ENCODE results near the gene WDTC1.

The WDTC1 gene

GRCh38 chr1:27333717-27334279, 99.4 kb downstream of the WDTC1 start:
- no peak for DNase-seq (ENCODE audit: low read depth in 2 of 2)

GRCh38 chr1:27335506-27336422, 101.3 kb downstream of the WDTC1 start:
- DNase-seq (ENCODE audit: low read depth in 2 of 2), result no peak

GRCh38 chr1:27336756-27337155, 102.3 kb downstream of the WDTC1 start:
- no peak for DNase-seq (ENCODE audit: low read depth in 2 of 2)

- no peak for DNase-seq (ENCODE audit: low read depth in 2 of 2)
Observed at GRCh38 chr1:27338751-27339150, 104.3 kb downstream of the WDTC1 start.

- no peak for DNase-seq (ENCODE audit: low read depth in 2 of 2)
Observed at GRCh38 chr1:27339213-27339612, 104.8 kb downstream of the WDTC1 start.

- peak; percentile 34 to 43 for DNase-seq (ENCODE audit: low read depth in 2 of 2)
Observed at GRCh38 chr1:27341525-27342252, 107.3 kb downstream of the WDTC1 start, which contains the start of gene SYTL1. TSS of gene SYTL1 (plus strand) at chr1:27342022. CDS start at chr1:27345335, 3,313 bp downstream.

- no peak for DNase-seq (ENCODE audit: low read depth in 2 of 2)
Observed at GRCh38 chr1:27342391-27342777, 108.0 kb downstream of the WDTC1 start.

GRCh38 chr1:27342778-27343638, 108.6 kb downstream of the WDTC1 start:
- peak; percentile 53 for DNase-seq (ENCODE audit: low read depth in 2 of 2)

GRCh38 chr1:27343639-27344025, 109.2 kb downstream of the WDTC1 start:
- no peak for DNase-seq (ENCODE audit: low read depth in 2 of 2)

- DNase-seq (ENCODE audit: low read depth in 2 of 2), result no peak
Observed at GRCh38 chr1:27345272-27345671, 110.8 kb downstream of the WDTC1 start.

GRCh38 chr1:27346357-27346756, 111.9 kb downstream of the WDTC1 start:
- DNase-seq (ENCODE audit: low read depth in 2 of 2), result no peak

GRCh38 chr1:27346991-27347624, 112.7 kb downstream of the WDTC1 start:
- DNase-seq (ENCODE audit: low read depth in 2 of 2), result no peak

GRCh38 chr1:27348861-27349783, 114.7 kb downstream of the WDTC1 start:
- DNase-seq (ENCODE audit: low read depth in 2 of 2), result no peak

GRCh38 chr1:27349784-27350662, 115.6 kb downstream of the WDTC1 start:
- DNase-seq (ENCODE audit: low read depth in 2 of 2), result no peak

- DNase-seq (ENCODE audit: low read depth in 2 of 2), result no peak
Observed at GRCh38 chr1:27350663-27351540, 116.5 kb downstream of the WDTC1 start.

- no peak for DNase-seq (ENCODE audit: low read depth in 2 of 2)
Observed at GRCh38 chr1:27351541-27352107, 117.2 kb downstream of the WDTC1 start.

- DNase-seq (ENCODE audit: low read depth in 2 of 2), result no peak
Observed at GRCh38 chr1:27353166-27353565, 118.7 kb downstream of the WDTC1 start.

- DNase-seq (ENCODE audit: low read depth in 2 of 2), result no peak
Observed at GRCh38 chr1:27353629-27354028, 119.2 kb downstream of the WDTC1 start.
